CD4-positive, CD25-positive, alpha-beta regulatory T cell (primary cell): ENCODE data around the gene PDE3A. TPM values are rescaled to one million over a fixed set of nuclear protein-coding genes. Genes with fewer than 3 reads are reported as not detected.

ENCODE experiments used
- ATAC-seq, 2 donors: fragments of 150-1000 bp; cut with Tn5 transposase; one replicate each; pipeline ENCODE4 v1.10.0; 2021; ENCODE audit warnings: low read depth in 2 of 2, moderate number of reproducible peaks in 2 of 2, moderate library complexity in 1 of 2
- DNase-seq, 3 donors: peaks; one replicate each; pipeline versions ENCODE4 v3.0.0 to v3.0.0-alpha.2; 2012 to 2022; ENCODE audit warnings: mixed read lengths in 1 of 3
- H3K27ac ChIP-seq: one replicate; pipeline ENCODE4 v1.7.0; 2013; ENCODE audit warnings: mild to moderate bottlenecking, low read length; ENCODE audit not compliant: insufficient read depth, poor library complexity, severe bottlenecking
- H3K27me3 ChIP-seq: one replicate; pipeline ENCODE4 v1.7.0; 2013; ENCODE audit warnings: low read length; ENCODE audit not compliant: control insufficient read depth, insufficient read depth
- H3K36me3 ChIP-seq: one replicate; pipeline ENCODE4 v1.7.0; 2013; ENCODE audit warnings: mild to moderate bottlenecking, low read length, moderate library complexity; ENCODE audit not compliant: control insufficient read depth, insufficient read depth
- H3K4me1 ChIP-seq: 2 replicates; pipeline ENCODE4 v1.7.0; 2013; ENCODE audit warnings: mild to moderate bottlenecking, low read length; ENCODE audit not compliant: insufficient read depth, control insufficient read depth, poor library complexity, severe bottlenecking
- H3K4me3 ChIP-seq: one replicate; pipeline ENCODE4 v1.7.0; 2013; ENCODE audit warnings: low read depth, mild to moderate bottlenecking, low read length, moderate library complexity
- H3K9me3 ChIP-seq, 2 experiments: 1 replicate in 1 of 2; 2 replicates in 1 of 2; pipeline ENCODE4 v1.7.0; 2013; ENCODE audit warnings: low read length in 2 of 2, mild to moderate bottlenecking in 1 of 2, moderate library complexity in 1 of 2; ENCODE audit not compliant: control insufficient read depth in 2 of 2
- H3K27ac Mint-ChIP-seq, 3 donors: one replicate each; pipeline ENCODE4 v1.8.0; 2020 to 2022; ENCODE audit warnings: mild to moderate bottlenecking in 3 of 3, mixed read lengths in 3 of 3, moderate library complexity in 2 of 3
- H3K27me3 Mint-ChIP-seq: one replicate; pipeline ENCODE4 v1.8.0; 2022; ENCODE audit warnings: mild to moderate bottlenecking, mixed read lengths
- H3K36me3 Mint-ChIP-seq: one replicate; pipeline ENCODE4 v1.8.0; 2020; ENCODE audit warnings: mixed read lengths
- H3K4me1 Mint-ChIP-seq, 4 donors: one replicate each; pipeline ENCODE4 v1.8.0; 2020 to 2022; ENCODE audit warnings: mixed read lengths in 4 of 4, mild to moderate bottlenecking in 1 of 4
- H3K4me3 Mint-ChIP-seq, 4 donors: one replicate each; pipeline ENCODE4 v1.8.0; 2020 to 2022; ENCODE audit warnings: mild to moderate bottlenecking in 4 of 4, mixed read lengths in 4 of 4, moderate library complexity in 3 of 4
- H3K9me3 Mint-ChIP-seq, 7 donors: one replicate each; pipeline ENCODE4 v1.8.0; 2020 to 2022; ENCODE audit warnings: mixed read lengths in 7 of 7, mild to moderate bottlenecking in 3 of 7, moderate library complexity in 2 of 7
- polyA plus RNA-seq, 4 donors: library from polyadenylated mRNA; unstranded; fragments of 300-500 nt; fragmentation: Illumina TruSeq; gene quantifications; one replicate each; pipeline ENCODE4 v1.2.3, GENCODE V29; 2021
- total RNA-seq: library from RNA; stranded (reverse); gene quantifications from one replicate; pipeline ENCODE4 v1.2.3, GENCODE V29; 2022

Gene PDE3A
- total and polyA plus RNA-seq, 5 donors from 2014 or later, result 0.05 to 0.30 TPM; not detected in 3

GRCh38 chr12:20350495-20350894 lies 17.8 kb upstream of the PDE3A start:
- no peaks in the 10 kb centered on the region for H3K36me3 Mint-ChIP-seq
- no peak overlapping the region for H3K4me3 Mint-ChIP-seq
- peaks cover 0 to 6% (median 2%) of the 10 kb centered on the region in 7 donors for H3K9me3 Mint-ChIP-seq
- Histone ChIP-seq H3K27me3 (no peaks in the 10 kb centered on the region), H3K9me3 (no peaks in the 10 kb centered on the region), H3K4me1 (no peaks in the 10 kb centered on the region), H3K27ac (no peak overlapping the region), H3K4me3 (no peak overlapping the region), H3K36me3 (no peaks in the 10 kb centered on the region)
- ATAC-seq (no peak), DNase-seq (no peak)
- H3K27me3 Mint-ChIP-seq, result no peaks in the 10 kb centered on the region
- H3K4me1 Mint-ChIP-seq, result no peaks in the 10 kb centered on the region
- H3K27ac Mint-ChIP-seq, result no peak overlapping the region

- H3K4me3 Mint-ChIP-seq, result no peak overlapping the region
- ATAC-seq, result no peak
- no peaks in the 10 kb centered on the region for H3K36me3 ChIP-seq
- no peaks in the 10 kb centered on the region for H3K27me3 ChIP-seq
- H3K4me3 ChIP-seq, result no peak overlapping the region
- peaks cover 0 to 10% (median 2%) of the 10 kb centered on the region in 7 donors for H3K9me3 Mint-ChIP-seq
- no peaks in the 10 kb centered on the region for H3K36me3 Mint-ChIP-seq
- no peaks in the 10 kb centered on the region for H3K4me1 ChIP-seq
- no peak overlapping the region for H3K27ac ChIP-seq
- no peaks in the 10 kb centered on the region for H3K27me3 Mint-ChIP-seq
- no peaks in the 10 kb centered on the region for H3K4me1 Mint-ChIP-seq
- DNase-seq, result no peak
- no peaks in the 10 kb centered on the region for H3K9me3 ChIP-seq
- H3K27ac Mint-ChIP-seq, result no peak overlapping the region
Measured at GRCh38 chr12:20351406-20351805, 16.9 kb upstream of the PDE3A start.

GRCh38 chr12:20356048-20356447 lies 12.3 kb upstream of the PDE3A start:
- H3K9me3 ChIP-seq, result peaks cover 0 to 2% of the 10 kb centered on the region in 2 experiments
- H3K4me3 Mint-ChIP-seq, result no peak overlapping the region
- H3K9me3 Mint-ChIP-seq, result peaks cover 0 to 10% (median 2%) of the 10 kb centered on the region in 7 donors
- H3K27ac Mint-ChIP-seq, result no peak overlapping the region
- H3K27ac ChIP-seq, result no peak overlapping the region
- no peaks in the 10 kb centered on the region for H3K27me3 Mint-ChIP-seq
- no peaks in the 10 kb centered on the region for H3K36me3 ChIP-seq
- no peak overlapping the region for H3K4me3 ChIP-seq
- H3K4me1 ChIP-seq, result no peaks in the 10 kb centered on the region
- no peaks in the 10 kb centered on the region for H3K4me1 Mint-ChIP-seq
- ATAC-seq (no peak), DNase-seq (no peak)
- H3K27me3 ChIP-seq, result no peaks in the 10 kb centered on the region
- H3K36me3 Mint-ChIP-seq, result no peaks in the 10 kb centered on the region

- no peak overlapping the region for H3K4me3 Mint-ChIP-seq
- Histone ChIP-seq H3K27me3 (no peaks in the 10 kb centered on the region), H3K9me3 (peaks cover 0 to 2% of the 10 kb centered on the region in 2 experiments), H3K4me3 (no peak overlapping the region), H3K36me3 (no peaks in the 10 kb centered on the region), H3K27ac (no peak overlapping the region), H3K4me1 (no peaks in the 10 kb centered on the region)
- no peak for ATAC-seq
- H3K27ac Mint-ChIP-seq, result no peak overlapping the region
- H3K4me1 Mint-ChIP-seq, result no peaks in the 10 kb centered on the region
- peaks cover 0 to 4% (median 0%) of the 10 kb centered on the region in 7 donors for H3K9me3 Mint-ChIP-seq
- no peaks in the 10 kb centered on the region for H3K27me3 Mint-ChIP-seq
- H3K36me3 Mint-ChIP-seq, result no peaks in the 10 kb centered on the region
- DNase-seq, result no peak
Measured at GRCh38 chr12:20360407-20360806, 7.9 kb upstream of the PDE3A start.

- peaks cover 0 to 2% of the 10 kb centered on the region in 2 experiments for H3K9me3 ChIP-seq
- H3K4me3 ChIP-seq, result no peak overlapping the region
- no peaks in the 10 kb centered on the region for H3K4me1 ChIP-seq
- no peak for ATAC-seq
- Mint-ChIP-seq H3K27me3 (no peaks in the 10 kb centered on the region), H3K27ac (no peak overlapping the region), H3K36me3 (no peaks in the 10 kb centered on the region), H3K9me3 (peaks cover 0 to 4% (median 0%) of the 10 kb centered on the region in 7 donors), H3K4me3 (no peak overlapping the region), H3K4me1 (no peaks in the 10 kb centered on the region)
- H3K27me3 ChIP-seq, result no peaks in the 10 kb centered on the region
- H3K27ac ChIP-seq, result no peak overlapping the region
- no peaks in the 10 kb centered on the region for H3K36me3 ChIP-seq
- no peak for DNase-seq
Measured at GRCh38 chr12:20361416-20361815, 6.9 kb upstream of the PDE3A start.

- Histone ChIP-seq H3K9me3 (no peaks in the 10 kb centered on the region), H3K36me3 (no peaks in the 10 kb centered on the region), H3K4me1 (no peaks in the 10 kb centered on the region), H3K27ac (no peak overlapping the region), H3K27me3 (peaks cover 8% of the 10 kb centered on the region), H3K4me3 (no peak overlapping the region)
- Mint-ChIP-seq H3K4me1 (peaks cover 0 to 3% (median 0%) of the 10 kb centered on the region in 4 donors), H3K4me3 (no peak overlapping the region), H3K27me3 (peaks cover 18% of the 10 kb centered on the region), H3K27ac (no peak overlapping the region), H3K9me3 (peaks cover 0 to 9% (median 0%) of the 10 kb centered on the region in 7 donors), H3K36me3 (no peaks in the 10 kb centered on the region)
- no peak for DNase-seq
- ATAC-seq, result no peak
Measured at GRCh38 chr12:20364501-20364900, 3.8 kb upstream of the PDE3A start.

- DNase-seq, result no peak
- H3K36me3 ChIP-seq, result no peaks in the 10 kb centered on the region
- no peak overlapping the region for H3K27ac ChIP-seq
- Mint-ChIP-seq H3K36me3 (no peaks in the 10 kb centered on the region), H3K4me1 (peaks cover 0 to 3% (median 0%) of the 10 kb centered on the region in 4 donors), H3K27ac (no peak overlapping the region), H3K27me3 (peaks cover 29% of the 10 kb centered on the region), H3K9me3 (peaks cover 0 to 8% (median 1%) of the 10 kb centered on the region in 7 donors), H3K4me3 (no peak overlapping the region)
- no peak overlapping the region for H3K4me3 ChIP-seq
- H3K9me3 ChIP-seq, result no peaks in the 10 kb centered on the region
- H3K27me3 ChIP-seq, result peaks cover 10% of the 10 kb centered on the region
- ATAC-seq, result no peak
- no peaks in the 10 kb centered on the region for H3K4me1 ChIP-seq
Measured at GRCh38 chr12:20366776-20367409, 1.4 kb upstream of the PDE3A start.

- no peak overlapping the region for H3K4me3 ChIP-seq
- DNase-seq, result no peak
- H3K4me1 ChIP-seq, result no peaks in the 10 kb centered on the region
- H3K27me3 ChIP-seq, result peaks cover 10% of the 10 kb centered on the region
- no peak overlapping the region for H3K27ac ChIP-seq
- H3K9me3 ChIP-seq, result no peaks in the 10 kb centered on the region
- no peaks in the 10 kb centered on the region for H3K36me3 ChIP-seq
- H3K4me1 Mint-ChIP-seq, result peaks cover 0 to 3% (median 0%) of the 10 kb centered on the region in 4 donors
- H3K4me3 Mint-ChIP-seq, result no peak overlapping the region
- peaks cover 29% of the 10 kb centered on the region for H3K27me3 Mint-ChIP-seq
- ATAC-seq, result no peak
- H3K27ac Mint-ChIP-seq, result no peak overlapping the region
- peaks cover 0 to 8% (median 1%) of the 10 kb centered on the region in 7 donors for H3K9me3 Mint-ChIP-seq
- no peaks in the 10 kb centered on the region for H3K36me3 Mint-ChIP-seq
Measured at GRCh38 chr12:20367583-20368113, 689 bp upstream of the PDE3A start.
